Muscle layer of duodenum (tissue), 2 donors: ENCODE measurements around the gene TAB3.

Source experiments
- H3K27ac ChIP-seq: one replicate; pipeline ENCODE4 v1.7.0; 2013; ENCODE audit warnings: mild to moderate bottlenecking, low read length
- H3K27me3 ChIP-seq: one replicate; pipeline ENCODE4 v1.7.0; 2013; ENCODE audit warnings: low read depth, mild to moderate bottlenecking, control low read depth, low read length
- H3K36me3 ChIP-seq, 2 donors: one replicate each; pipeline ENCODE4 v1.7.0; 2013; ENCODE audit warnings: low read length in 2 of 2, control low read depth in 1 of 2, mild to moderate bottlenecking in 1 of 2; ENCODE audit not compliant: insufficient read depth in 2 of 2, control insufficient read depth in 1 of 2
- H3K4me1 ChIP-seq, 2 donors: one replicate each; pipeline ENCODE4 v1.7.0; 2013; ENCODE audit warnings: low read length in 2 of 2, mild to moderate bottlenecking in 2 of 2, control low read depth in 1 of 2, moderate library complexity in 1 of 2; ENCODE audit not compliant: insufficient read depth in 2 of 2, control insufficient read depth in 1 of 2
- H3K4me3 ChIP-seq, 2 donors: one replicate each; pipeline ENCODE4 v1.7.0; 2013; ENCODE audit warnings: low read length in 2 of 2, low read depth in 1 of 2, mild to moderate bottlenecking in 1 of 2
- H3K9me3 ChIP-seq, 2 donors: one replicate each; pipeline ENCODE4 v1.7.0; 2013; ENCODE audit warnings: low read length in 2 of 2, control low read depth in 1 of 2, mild to moderate bottlenecking in 1 of 2; ENCODE audit not compliant: control insufficient read depth in 1 of 2
- donor health status: healthy.

The TAB3 gene

GRCh38 chrX:30889147-30890140 is at the start of gene TAB3:
TAB3 (minus strand) TSS chrX:30889254; CDS start chrX:30859588, 29,666 bp downstream.
- Histone ChIP-seq H3K4me3 (peak within 1 kb of the TSS; percentile 69 to 78), H3K9me3 (no peaks in the 10 kb centered on the region), H3K27ac (peak within 1 kb of the TSS; percentile 86), H3K4me1 (peaks cover 0 to 10% of the 10 kb centered on the region in 2 donors), H3K36me3 (no peaks in the 10 kb centered on the region), H3K27me3 (no peaks in the 10 kb centered on the region)

- H3K36me3 ChIP-seq, result no peaks in the 10 kb centered on the region
Measured at GRCh38 chrX:30938295-30938694, 49.2 kb upstream of the TAB3 start.

GRCh38 chrX:30935985-30936384 is 46.9 kb upstream of the TAB3 start:
- Histone ChIP-seq H3K9me3 (no peaks in the 10 kb centered on the region), H3K4me3 (no peak overlapping the region), H3K4me1 (no peaks in the 10 kb centered on the region), H3K27me3 (no peaks in the 10 kb centered on the region), H3K36me3 (no peaks in the 10 kb centered on the region), H3K27ac (no peak overlapping the region)

More at GRCh38 chrX:30938295-30938694, 49.2 kb upstream of the TAB3 start:
- Histone ChIP-seq H3K27ac (no peak overlapping the region), H3K4me3 (no peak overlapping the region), H3K4me1 (no peaks in the 10 kb centered on the region), H3K9me3 (no peaks in the 10 kb centered on the region), H3K27me3 (no peaks in the 10 kb centered on the region)

DNA sequence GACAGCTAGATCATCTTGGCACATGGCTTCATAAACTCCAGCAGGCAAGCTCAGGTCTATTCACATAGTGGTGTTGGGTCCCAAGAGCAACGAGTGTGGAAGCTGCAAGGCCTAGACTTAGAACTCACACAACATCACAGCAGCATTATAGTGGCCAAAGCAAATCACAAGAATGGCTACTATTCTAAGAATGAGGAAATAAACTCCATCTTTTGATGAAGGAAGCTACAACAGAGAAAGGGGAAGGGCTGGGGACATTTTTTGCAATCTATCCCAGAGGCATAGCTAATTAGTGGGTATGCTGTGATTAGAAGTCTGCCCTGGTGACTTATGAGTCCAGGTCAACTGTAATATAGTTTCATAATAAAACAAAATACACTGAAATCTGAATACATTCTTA is 42.9 kb upstream of the TAB3 start:
- Histone ChIP-seq H3K27me3 (no peaks in the 10 kb centered on the region), H3K4me3 (no peak overlapping the region)

GRCh38 chrX:30930679-30931078 is 41.6 kb upstream of the TAB3 start:
- H3K9me3 ChIP-seq, result no peaks in the 10 kb centered on the region
- no peak overlapping the region for H3K4me3 ChIP-seq
- H3K27me3 ChIP-seq, result no peaks in the 10 kb centered on the region
- no peak overlapping the region for H3K27ac ChIP-seq
- H3K4me1 ChIP-seq, result no peaks in the 10 kb centered on the region
- no peaks in the 10 kb centered on the region for H3K36me3 ChIP-seq

More for the DNA sequence above, 42.9 kb upstream of the TAB3 start:
- Histone ChIP-seq H3K9me3 (no peaks in the 10 kb centered on the region), H3K4me1 (no peaks in the 10 kb centered on the region), H3K36me3 (no peaks in the 10 kb centered on the region), H3K27ac (no peak overlapping the region)

GRCh38 chrX:30930143-30930542 is 41.1 kb upstream of the TAB3 start:
- H3K27ac ChIP-seq, result no peak overlapping the region
- H3K4me1 ChIP-seq, result no peaks in the 10 kb centered on the region
- H3K27me3 ChIP-seq, result no peaks in the 10 kb centered on the region
- H3K4me3 ChIP-seq, result no peak overlapping the region
- no peaks in the 10 kb centered on the region for H3K9me3 ChIP-seq
- H3K36me3 ChIP-seq, result no peaks in the 10 kb centered on the region

DNA sequence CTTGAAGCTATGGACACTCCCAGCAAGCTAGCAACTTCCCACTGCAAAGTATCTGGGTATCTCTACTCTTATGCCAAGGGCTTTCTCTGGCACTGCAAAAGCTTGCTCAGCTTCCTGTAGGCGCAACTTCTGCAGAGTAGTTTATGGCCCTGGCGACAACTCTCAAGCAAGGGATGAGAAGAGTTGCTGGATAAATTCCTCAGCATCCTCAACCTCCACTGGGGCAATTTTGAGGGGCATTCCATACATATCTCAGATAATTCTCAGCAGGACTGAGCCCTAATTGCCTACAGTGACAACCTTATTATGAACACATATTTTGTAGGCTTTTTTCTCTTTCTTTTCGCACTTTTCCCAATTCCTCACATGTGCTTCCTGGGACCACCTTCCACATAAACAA is 31.2 kb upstream of the TAB3 start:
- no peaks in the 10 kb centered on the region for H3K27me3 ChIP-seq

GRCh38 chrX:30918480-30918879 is 29.4 kb upstream of the TAB3 start:
- Histone ChIP-seq H3K36me3 (no peaks in the 10 kb centered on the region), H3K9me3 (no peaks in the 10 kb centered on the region), H3K27me3 (no peaks in the 10 kb centered on the region), H3K4me3 (no peak overlapping the region), H3K27ac (no peak overlapping the region), H3K4me1 (no peaks in the 10 kb centered on the region)

More for the DNA sequence above, 31.2 kb upstream of the TAB3 start:
- Histone ChIP-seq H3K36me3 (no peaks in the 10 kb centered on the region), H3K9me3 (no peaks in the 10 kb centered on the region), H3K27ac (no peak overlapping the region), H3K4me1 (no peaks in the 10 kb centered on the region), H3K4me3 (no peak overlapping the region)

DNA sequence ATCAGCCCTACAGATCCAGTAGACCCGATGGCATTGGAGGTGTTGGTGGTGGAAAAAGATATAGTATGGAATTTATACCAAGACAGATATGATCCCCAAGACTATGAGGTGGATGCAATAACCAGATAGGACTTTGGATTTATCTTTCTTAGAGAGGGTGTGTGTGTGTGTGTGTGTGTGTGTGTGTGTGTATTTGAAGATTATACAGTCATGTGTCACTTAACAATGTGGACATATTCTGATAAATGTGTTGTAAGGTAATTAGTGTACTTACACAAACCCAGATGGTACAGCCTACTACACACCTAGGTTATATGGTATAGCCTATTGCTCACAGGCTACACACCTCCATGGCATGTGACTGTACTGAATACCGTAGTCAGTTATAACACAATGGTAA is 24.4 kb upstream of the TAB3 start:
- no peak overlapping the region for H3K4me3 ChIP-seq
- H3K27me3 ChIP-seq, result no peaks in the 10 kb centered on the region
- H3K36me3 ChIP-seq, result no peaks in the 10 kb centered on the region
- no peaks in the 10 kb centered on the region for H3K9me3 ChIP-seq
- no peak overlapping the region for H3K27ac ChIP-seq
- H3K4me1 ChIP-seq, result no peaks in the 10 kb centered on the region

DNA sequence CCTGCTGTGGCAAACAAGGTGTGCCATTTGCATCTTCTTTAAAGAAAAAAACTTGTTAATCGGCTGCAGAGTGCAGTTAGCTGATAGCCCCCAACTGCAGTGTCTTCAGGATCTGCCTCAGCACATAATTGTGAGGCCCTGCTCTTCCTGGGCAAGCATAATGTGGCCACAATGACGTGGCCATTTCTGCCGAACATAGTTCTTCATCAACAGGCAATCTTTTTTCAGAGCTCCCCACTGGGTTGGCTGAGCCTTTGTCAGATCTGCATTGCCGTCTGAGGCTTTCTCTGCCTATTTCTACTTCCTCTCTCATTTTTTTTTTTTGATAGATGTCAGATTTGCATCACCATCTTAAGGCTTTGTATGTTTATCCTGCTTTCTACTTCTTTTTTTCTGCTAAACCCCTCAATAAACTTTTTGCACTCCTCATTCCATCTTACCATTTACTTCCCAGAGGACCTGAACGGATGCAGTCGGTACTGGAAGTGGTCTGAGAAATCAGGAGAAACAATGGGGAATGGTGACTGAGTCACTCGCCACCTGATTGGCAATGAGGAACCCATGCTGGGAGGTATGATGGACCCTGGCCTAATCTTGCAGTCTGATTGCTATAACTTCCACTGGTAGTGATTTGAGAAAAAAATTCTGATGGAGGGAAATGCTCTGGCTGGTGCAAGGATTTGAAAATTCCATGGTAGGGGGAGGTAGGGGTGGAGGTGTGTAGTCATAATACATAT is 21.2 kb upstream of the TAB3 start:
- no peaks in the 10 kb centered on the region for H3K27me3 ChIP-seq
- no peaks in the 10 kb centered on the region for H3K36me3 ChIP-seq
- no peak overlapping the region for H3K4me3 ChIP-seq
- no peaks in the 10 kb centered on the region for H3K9me3 ChIP-seq
- H3K4me1 ChIP-seq, result no peaks in the 10 kb centered on the region
- H3K27ac ChIP-seq, result no peak overlapping the region

DNA sequence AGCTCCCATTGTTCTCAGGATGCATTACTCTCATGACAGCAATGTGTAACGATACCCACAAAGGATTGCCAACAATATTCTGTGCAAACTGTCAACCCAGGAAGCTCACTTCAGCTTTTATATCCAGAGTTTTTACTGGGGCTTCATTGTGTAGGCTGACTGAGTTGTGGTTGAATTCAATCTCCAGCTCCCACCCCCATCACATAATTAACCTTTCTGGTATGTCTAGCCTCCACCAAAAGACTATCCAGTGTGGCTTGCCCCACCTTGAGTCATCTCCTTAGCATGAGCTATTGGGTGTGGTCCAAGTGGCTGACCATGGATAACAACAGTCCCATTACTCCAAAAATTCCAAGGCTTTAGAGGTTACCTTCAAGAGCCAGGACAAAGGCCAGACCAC is 17.7 kb upstream of the TAB3 start:
- Histone ChIP-seq H3K4me1 (no peaks in the 10 kb centered on the region), H3K27me3 (no peaks in the 10 kb centered on the region), H3K4me3 (no peak overlapping the region), H3K9me3 (no peaks in the 10 kb centered on the region), H3K36me3 (no peaks in the 10 kb centered on the region), H3K27ac (no peak overlapping the region)
